Measurements from ENCODE around the gene ZDHHC11B.

ZDHHC11B gene

GRCh38 chr5:670396-671270 is 113.9 kb downstream of the ZDHHC11B start:
- DNase-seq: peak; percentile 42

GRCh38 chr5:669842-670395 is 114.6 kb downstream of the ZDHHC11B start:
- no peak for DNase-seq

GRCh38 chr5:669111-669841 is 115.3 kb downstream of the ZDHHC11B start:
- peak; percentile 51 for DNase-seq

- DNase-seq: no peak
Observed at GRCh38 chr5:668283-668995, 116.1 kb downstream of the ZDHHC11B start.

- no peak for DNase-seq
Observed at GRCh38 chr5:666816-667498, 117.6 kb downstream of the ZDHHC11B start.

- DNase-seq: no peak
Observed at GRCh38 chr5:665956-666711, 118.4 kb downstream of the ZDHHC11B start.

- peak; percentile 49 for DNase-seq
Observed at GRCh38 chr5:665541-665955, 119.0 kb downstream of the ZDHHC11B start.

- DNase-seq: no peak
Observed at GRCh38 chr5:664994-665360, 119.6 kb downstream of the ZDHHC11B start.

GRCh38 chr5:664343-664993 is 120.1 kb downstream of the ZDHHC11B start:
- DNase-seq: no peak

- no peak for DNase-seq
Observed at GRCh38 chr5:663436-664342, 120.8 kb downstream of the ZDHHC11B start.

GRCh38 chr5:662751-663435 is 121.6 kb downstream of the ZDHHC11B start:
- no peak for DNase-seq

GRCh38 chr5:661891-662750 is 122.4 kb downstream of the ZDHHC11B start:
- DNase-seq: no peak

- no peak for DNase-seq
Observed at GRCh38 chr5:660491-661030, 124.0 kb downstream of the ZDHHC11B start.

Measured in DMS53 (cell line).